HG03439 (cell line): ENCODE data around the gene GNG4.

Experiments used
- ATAC-seq: cut with Tn5 transposase; IDR thresholded peaks from one replicate; pipeline ENCODE4 v1.9.1; 2021; ENCODE audit warnings: mild to moderate bottlenecking, moderate library complexity; ENCODE audit not compliant: unreplicated experiment

Gene GNG4

GRCh38 chr1:235649368-235650163, at the start of gene GNG4:
Gene GNG4 (minus strand): TSS chr1:235649784. CDS start chr1:235583838, 65,946 bp downstream.
- no peak for ATAC-seq

GRCh38 chr1:235697508-235697907, 47.9 kb upstream of the GNG4 start:
- ATAC-seq, result no peak

GRCh38 chr1:235689356-235689755, 39.8 kb upstream of the GNG4 start:
- ATAC-seq, result no peak

GRCh38 chr1:235688096-235688495, 38.5 kb upstream of the GNG4 start:
- ATAC-seq, result no peak

GRCh38 chr1:235683653-235684052, 34.1 kb upstream of the GNG4 start:
- no peak for ATAC-seq

GRCh38 chr1:235682216-235682615, 32.6 kb upstream of the GNG4 start:
- no peak for ATAC-seq

- ATAC-seq, result no peak
These were observed 30.1 kb upstream of the GNG4 start for GRCh38 chr1:235679644-235680043.

GRCh38 chr1:235679005-235679404, 29.4 kb upstream of the GNG4 start:
- ATAC-seq, result no peak

- no peak for ATAC-seq
These were observed 25.7 kb upstream of the GNG4 start for GRCh38 chr1:235675152-235675890.

GRCh38 chr1:235673981-235674380, 24.4 kb upstream of the GNG4 start:
- ATAC-seq, result no peak

- no peak for ATAC-seq
These were observed 22.4 kb upstream of the GNG4 start for GRCh38 chr1:235671992-235672391.

- ATAC-seq, result no peak
These were observed 20.7 kb upstream of the GNG4 start for GRCh38 chr1:235670157-235670776.

GRCh38 chr1:235669277-235669676, 19.7 kb upstream of the GNG4 start:
- no peak for ATAC-seq

GRCh38 chr1:235663628-235664027, 14.0 kb upstream of the GNG4 start:
- ATAC-seq, result no peak

GRCh38 chr1:235661568-235661967, 12.0 kb upstream of the GNG4 start:
- ATAC-seq, result no peak

GRCh38 chr1:235659186-235659771, 9.7 kb upstream of the GNG4 start:
- ATAC-seq, result no peak

- ATAC-seq, result no peak
These were observed 8.4 kb upstream of the GNG4 start for GRCh38 chr1:235657747-235658526.

GRCh38 chr1:235657269-235657668, 7.7 kb upstream of the GNG4 start:
- no peak for ATAC-seq

- no peak for ATAC-seq
These were observed 2.8 kb upstream of the GNG4 start for GRCh38 chr1:235652364-235652763.

- no peak for ATAC-seq
These were observed 1.7 kb upstream of the GNG4 start for GRCh38 chr1:235651170-235651806.
